Natural killer cell (primary cell): ENCODE data around the gene MRPS15. TPM values are rescaled to one million over a fixed set of nuclear protein-coding genes. Genes with fewer than 3 reads are reported as not detected.

Experiments used
- ATAC-seq, 3 donors: fragments of 150-1000 bp in 2 of 3; fragments of 200-7000 bp in 1 of 3; cut with Tn5 transposase; 1 replicate in 1 of 3; 2 replicates in 2 of 3; pipeline ENCODE4 v1.10.0; 2021; ENCODE audit warnings: mild to moderate bottlenecking in 2 of 3, moderate library complexity in 2 of 3
- DNase-seq, 2 donors: peaks; one replicate each; pipeline versions ENCODE4 v3.0.0 to v3.0.0-alpha.2; 2013 to 2021; ENCODE audit warnings: mixed read lengths in 1 of 2
- H3K27ac ChIP-seq: one replicate; pipeline ENCODE4 v1.5.1; 2013; ENCODE audit warnings: mild to moderate bottlenecking, low read length
- H3K27me3 ChIP-seq: one replicate; pipeline ENCODE4 v1.6.1; 2013; ENCODE audit warnings: low read length; ENCODE audit not compliant: control insufficient read depth, insufficient read depth
- H3K36me3 ChIP-seq: one replicate; pipeline ENCODE4 v1.6.1; 2013; ENCODE audit warnings: low read length; ENCODE audit not compliant: control insufficient read depth, insufficient read depth
- H3K4me1 ChIP-seq: one replicate; pipeline ENCODE4 v1.6.1; 2013; ENCODE audit warnings: low read length; ENCODE audit not compliant: control insufficient read depth, insufficient read depth
- H3K4me3 ChIP-seq: one replicate; pipeline ENCODE4 v1.5.1; 2013; ENCODE audit warnings: low read length
- H3K9me3 ChIP-seq: one replicate; pipeline ENCODE4 v1.6.1; 2013; ENCODE audit warnings: low read length; ENCODE audit not compliant: control insufficient read depth, insufficient read depth
- H3K27ac Mint-ChIP-seq, 2 donors: one replicate each; pipeline ENCODE4 v1.8.0; 2022; ENCODE audit warnings: mild to moderate bottlenecking in 2 of 2, mixed read lengths in 2 of 2, moderate library complexity in 1 of 2
- H3K27me3 Mint-ChIP-seq, 2 donors: one replicate each; pipeline ENCODE4 v1.8.0; 2022; ENCODE audit warnings: low read depth in 2 of 2, mixed read lengths in 2 of 2
- H3K36me3 Mint-ChIP-seq: one replicate; pipeline ENCODE4 v1.8.0; 2022; ENCODE audit warnings: mixed read lengths
- H3K4me1 Mint-ChIP-seq, 2 donors: one replicate each; pipeline ENCODE4 v1.8.0; 2022; ENCODE audit warnings: mixed read lengths in 2 of 2
- H3K4me3 Mint-ChIP-seq: one replicate; pipeline ENCODE4 v1.8.0; 2022; ENCODE audit warnings: mild to moderate bottlenecking, moderate library complexity, mixed read lengths
- H3K9me3 Mint-ChIP-seq, 2 donors: one replicate each; pipeline ENCODE4 v1.8.0; 2022; ENCODE audit warnings: mixed read lengths in 2 of 2
- CTCF ChIP-seq: fragments of 200-600 bp; IDR thresholded peaks from one replicate; pipeline ENCODE4 v1.8.0; 2022; ENCODE audit warnings: antibody characterized with exemption
- WGBS: methylation state at CpG from one replicate; pipeline ENCODE4 v1.1.7; 2013; ENCODE audit warnings: missing lambda C conversion rate; ENCODE audit not compliant: insufficient coverage; 5-methylcytosine and 5-hydroxymethylcytosine counted together
- intact Hi-C: fragments of 100-400 bp; cut with micrococcal nuclease; formaldehyde crosslinking; loops from one replicate; pipeline ENCODE4 v1.14.2; 2022
- total RNA-seq, 4 donors: library from RNA; stranded (reverse); fragments of 120-200 nt in 1 of 4; gene quantifications; one replicate each; pipeline versions ENCODE4 v1.2.3 to v1.2.4, GENCODE V29; 2013 to 2022

MRPS15 gene
- total RNA-seq, 3 donors from 2014 or later (not counting 1 experiment from before 2014, with no cell fraction given), result 28.2 to 38.2 (median 32.0) TPM

- Mint-ChIP-seq H3K27me3 (no peaks in the 10 kb centered on the region), H3K4me3 (peak overlapping the region; percentile 99), H3K36me3 (peaks cover 8% of the 10 kb centered on the region), H3K27ac (peak overlapping the region; percentile 90 to 96), H3K9me3 (no peaks in the 10 kb centered on the region), H3K4me1 (peaks cover 22% of the 10 kb centered on the region in 2 donors)
- peaks cover 12% of the 10 kb centered on the region for H3K36me3 ChIP-seq
- peaks cover 13% of the 10 kb centered on the region for H3K4me1 ChIP-seq
- DNase-seq, result no peak
- ATAC-seq, result peak; percentile 49 to 52 (median 51)
- no peak for TF ChIP-seq CTCF
- intact Hi-C loops, result loop anchor here (1.0 kb wide), 2 partner anchors 14 to 315 kb away; partner anchors contain the start of genes OSCP1 and TRAPPC3
- peak overlapping the region; percentile 66 for H3K27ac ChIP-seq
- H3K4me3 ChIP-seq, result peak overlapping the region; percentile 87
- H3K9me3 ChIP-seq, result no peaks in the 10 kb centered on the region
- WGBS, result 38% methylated on average over 11 of the region's 13 CpGs
- no peaks in the 10 kb centered on the region for H3K27me3 ChIP-seq
These were observed 615 bp upstream of the MRPS15 start for GRCh38 chr1:36464605-36465393.

- peaks cover 13% of the 10 kb centered on the region for H3K4me1 ChIP-seq
- peaks cover 14% of the 10 kb centered on the region for H3K36me3 ChIP-seq
- H3K27me3 ChIP-seq, result no peaks in the 10 kb centered on the region
- no peak for DNase-seq
- intact Hi-C loops, result no loop called here
- H3K27ac ChIP-seq, result peak overlapping the region; percentile 66
- peak overlapping the region; percentile 90 to 96 for H3K27ac Mint-ChIP-seq
- peak overlapping the region; percentile 99 for H3K4me3 Mint-ChIP-seq
- WGBS, result 42% methylated on average over 6 of the region's 6 CpGs
- peak overlapping the region; percentile 87 for H3K4me3 ChIP-seq
- no peaks in the 10 kb centered on the region for H3K9me3 Mint-ChIP-seq
- TF ChIP-seq CTCF, result no peak
- H3K4me1 Mint-ChIP-seq, result peaks cover 22 to 27% of the 10 kb centered on the region in 2 donors
- peaks cover 15% of the 10 kb centered on the region for H3K36me3 Mint-ChIP-seq
- no peaks in the 10 kb centered on the region for H3K27me3 Mint-ChIP-seq
- ATAC-seq, result no peak
- H3K9me3 ChIP-seq, result no peaks in the 10 kb centered on the region
These were observed 751 bp downstream of the MRPS15 start for GRCh38 chr1:36463463-36463802.

GRCh38 chr1:36458910-36459309, 5.3 kb downstream of the MRPS15 start:
- DNase-seq (no peak), ATAC-seq (no peak)
- no peak for TF ChIP-seq CTCF
- Mint-ChIP-seq H3K27me3 (no peaks in the 10 kb centered on the region), H3K4me1 (peaks cover 13 to 17% of the 10 kb centered on the region in 2 donors), H3K9me3 (no peaks in the 10 kb centered on the region), H3K4me3 (no peak overlapping the region), H3K27ac (no peak overlapping the region), H3K36me3 (peaks cover 15% of the 10 kb centered on the region)
- H3K27ac ChIP-seq, result no peak overlapping the region
- H3K36me3 ChIP-seq, result peaks cover 44% of the 10 kb centered on the region
- H3K27me3 ChIP-seq, result no peaks in the 10 kb centered on the region
- WGBS, result 81% methylated on average over 3 of the region's 3 CpGs
- intact Hi-C loops, result no loop called here
- peaks cover 9% of the 10 kb centered on the region for H3K4me1 ChIP-seq
- no peaks in the 10 kb centered on the region for H3K9me3 ChIP-seq
- H3K4me3 ChIP-seq, result no peak overlapping the region
